Karpas-422 (cell line): ENCODE measurements around the gene AP2S1. TPM values are rescaled to one million over a fixed set of nuclear protein-coding genes. Genes with fewer than 3 reads are reported as not detected.

Experiments used
- small RNA-seq: library from RNA; depleted of rRNA; stranded (forward); fragments of <200 nt; gene quantifications from one replicate; pipeline ENCODE3, GENCODE V24; 2014
- total RNA-seq: library from RNA; depleted of rRNA; stranded (reverse); fragments of >200 nt; shearing (Covaris generic); gene quantifications from 2 replicates; pipeline ENCODE4 v1.2.3, GENCODE V29; 2014; ENCODE audit warnings: low replicate concordance; rRNA removed

The AP2S1 gene
- total RNA-seq, 1 experiment from 2014 or later = 63.7 TPM

Small RNA genes within 50 kb of the gene (small RNA-seq; reads per million reads assigned to genes)
- not detected for gene AC008622.3
- not detected for gene HNRNPMP2

Other genes with a start within 250 kb of the AP2S1 start
- 103 and 122 TPM in 2 replicates for gene CALM3, start 249.5 kb downstream of the AP2S1 start, total RNA-seq
- gene PTGIR, start 225.8 kb downstream of the AP2S1 start, total RNA-seq = not detected in 2 replicates
- gene GNG8, start 214.6 kb downstream of the AP2S1 start, total RNA-seq = not detected in 2 replicates
- 0.14 and 0.19 TPM in 2 replicates for gene DACT3, start 189.7 kb downstream of the AP2S1 start, total RNA-seq
- gene PRKD2, start 133.7 kb downstream of the AP2S1 start, total RNA-seq = 20.0 and 34.6 TPM in 2 replicates
- 14.6 and 18.4 TPM in 2 replicates for gene FKRP, start 104.8 kb downstream of the AP2S1 start, total RNA-seq
- gene STRN4, start 104.4 kb downstream of the AP2S1 start, total RNA-seq = 37.5 and 55.2 TPM in 2 replicates
- gene SLC1A5, start 62.3 kb downstream of the AP2S1 start, total RNA-seq = 116 and 189 TPM in 2 replicates
- gene ARHGAP35, start 10.2 kb upstream of the AP2S1 start, total RNA-seq = 19.7 and 30.4 TPM in 2 replicates
- gene NPAS1, start 169.0 kb upstream of the AP2S1 start, total RNA-seq = 4.8 and 5.7 TPM in 2 replicates
- gene TMEM160, start 197.8 kb upstream of the AP2S1 start, total RNA-seq = 35.8 and 67.5 TPM in 2 replicates